ENCODE results near the gene LAMA1.
A peak's percentile ranks its signal among the peaks of the same experiment; 100 is the strongest.

LAMA1 gene

GRCh38 chr18:7047336-7047735, 70.3 kb downstream of the LAMA1 start:
- no peak for DNase-seq (ENCODE audit: low read depth)

DNA sequence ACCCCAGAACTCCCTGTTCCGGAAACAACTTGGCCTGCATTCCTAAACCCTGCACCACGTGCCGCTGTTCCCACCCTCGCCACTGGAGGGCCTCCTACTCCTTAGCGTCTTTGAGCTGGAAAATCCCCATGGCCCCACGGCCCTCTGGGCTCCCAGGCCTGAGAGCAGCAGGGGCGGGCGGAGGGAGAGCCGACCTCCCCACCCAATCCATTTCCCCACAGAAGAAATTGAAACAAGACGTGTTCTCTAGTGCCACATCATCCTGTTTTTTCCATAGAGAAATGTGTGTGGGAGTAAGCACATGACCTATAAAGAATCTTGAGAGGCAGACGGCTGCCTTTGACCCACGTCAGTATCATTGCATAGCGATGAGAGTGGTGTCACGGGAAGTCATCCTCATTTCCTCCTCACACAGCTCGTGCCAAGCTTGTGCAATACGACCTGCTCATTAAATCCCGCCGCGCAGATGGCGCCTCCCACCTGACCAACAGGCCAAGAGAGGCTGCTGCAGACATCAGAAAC, 79.2 kb downstream of the LAMA1 start:
- DNase-seq (ENCODE audit: low read depth): peak; percentile 100

GRCh38 chr18:7037470-7037869, 80.1 kb downstream of the LAMA1 start:
- DNase-seq (ENCODE audit: low read depth): no peak

GRCh38 chr18:7035807-7036206, 81.8 kb downstream of the LAMA1 start:
- DNase-seq (ENCODE audit: low read depth): no peak

DNA sequence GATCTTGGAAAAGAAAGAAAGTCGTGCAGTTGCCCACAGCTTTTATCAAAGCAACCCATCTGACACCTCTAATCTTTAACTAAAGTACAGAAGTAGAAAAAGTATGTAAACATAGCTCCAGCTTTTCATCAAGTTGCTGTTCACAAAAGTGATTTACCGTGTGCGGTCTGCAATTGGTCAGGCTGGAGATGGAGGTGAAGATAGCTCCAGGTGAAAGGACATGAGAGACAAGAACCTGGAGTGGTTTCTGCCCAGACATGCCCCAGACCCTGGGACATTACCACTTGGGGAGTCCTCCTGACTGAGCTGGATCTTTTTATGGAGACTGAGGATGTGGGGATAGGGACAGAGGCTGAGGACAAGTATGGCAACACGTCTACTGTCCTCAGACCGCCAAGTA, 82.7 kb downstream of the LAMA1 start:
- peak; percentile 45 for DNase-seq (ENCODE audit: low read depth)

GRCh38 chr18:7032537-7032936, 85.1 kb downstream of the LAMA1 start:
- DNase-seq (ENCODE audit: low read depth): no peak

- DNase-seq (ENCODE audit: low read depth): no peak
Observed at GRCh38 chr18:7028625-7029024, 89.0 kb downstream of the LAMA1 start.

GRCh38 chr18:7025194-7025593, 92.4 kb downstream of the LAMA1 start:
- no peak for DNase-seq (ENCODE audit: low read depth)

DNA sequence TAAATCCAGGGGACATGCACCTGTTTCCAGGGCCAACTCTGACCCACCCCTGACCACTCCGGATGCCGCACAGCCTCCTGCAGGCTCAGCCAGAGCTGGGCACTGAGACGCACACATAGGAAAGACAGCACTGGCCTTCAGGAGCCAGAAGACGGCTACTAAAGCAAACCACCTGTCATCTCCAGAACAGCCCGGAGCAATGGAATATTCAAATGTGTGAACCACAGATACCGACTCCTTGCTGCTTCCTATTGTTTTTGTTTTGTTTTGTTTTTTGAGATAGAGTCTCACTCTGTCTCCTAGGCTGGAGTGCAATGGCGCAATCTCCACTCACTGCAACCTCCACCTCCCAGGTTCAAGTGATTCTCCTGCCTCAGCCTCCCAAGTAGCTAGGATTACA, 94.0 kb downstream of the LAMA1 start:
- DNase-seq (ENCODE audit: low read depth): no peak

DNA sequence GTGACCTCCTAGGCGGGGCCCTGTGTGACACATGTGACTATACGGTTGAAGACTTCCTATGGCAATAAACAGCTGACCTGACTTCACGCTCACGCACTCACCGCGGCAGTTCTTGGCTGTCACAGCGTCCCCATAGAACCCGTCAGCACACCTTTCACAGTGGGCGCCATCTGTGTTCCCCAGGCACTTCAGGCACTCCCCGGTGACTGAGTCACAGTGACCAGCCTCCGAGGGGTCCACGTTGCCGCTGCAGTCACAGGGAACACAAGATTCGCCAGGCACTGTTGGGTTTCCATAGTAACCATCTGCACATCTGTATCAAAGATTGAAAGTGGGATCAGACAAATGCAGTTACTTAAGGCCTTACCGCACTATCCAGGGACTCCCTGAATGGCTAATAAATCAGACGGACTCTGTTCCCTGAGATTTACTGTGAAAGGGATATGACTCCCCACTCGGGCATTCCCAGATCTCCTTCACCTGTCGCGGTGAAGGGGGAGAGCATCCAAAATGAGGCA, 94.5 kb downstream of the LAMA1 start:
- DNase-seq (ENCODE audit: low read depth): no peak

GRCh38 chr18:7021994-7022840, 95.4 kb downstream of the LAMA1 start:
- peak; percentile 55 for DNase-seq (ENCODE audit: low read depth)

DNA sequence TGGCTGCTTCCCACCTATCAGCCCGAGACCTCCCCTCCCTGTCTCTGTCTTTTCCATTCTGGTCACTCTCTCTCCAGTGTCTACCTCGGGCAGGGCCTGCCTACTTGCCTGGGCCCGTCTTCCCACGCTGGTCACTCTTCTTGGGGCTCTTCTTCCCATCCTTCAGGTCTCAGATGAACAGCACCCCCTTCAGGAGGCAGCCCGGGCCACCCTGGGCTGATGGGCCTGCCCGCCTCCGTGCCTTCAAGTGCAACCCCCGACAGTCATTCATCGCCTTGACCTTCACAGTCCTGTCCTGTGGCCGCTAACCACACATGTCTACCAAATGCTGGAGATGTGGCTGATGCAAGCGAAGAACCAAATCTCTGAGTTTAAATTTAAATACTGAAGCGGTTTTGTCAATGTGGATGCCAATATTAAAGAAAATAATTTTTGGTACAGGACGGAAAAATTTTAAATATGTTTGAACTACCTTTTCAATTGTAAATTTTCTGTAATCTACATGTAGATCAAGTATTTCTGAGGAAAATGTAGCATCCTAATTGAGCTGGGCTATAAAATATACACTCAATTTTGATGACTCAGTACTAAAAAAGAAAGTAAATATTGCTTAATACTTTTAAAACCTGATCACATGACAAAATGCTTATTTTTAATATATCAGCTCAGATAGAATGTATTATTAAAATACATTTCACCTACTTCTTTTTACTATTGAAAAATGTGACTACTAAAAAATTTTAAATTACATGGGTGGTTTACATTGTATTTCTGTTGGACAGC, 96.4 kb downstream of the LAMA1 start:
- no peak for DNase-seq (ENCODE audit: low read depth)

DNA sequence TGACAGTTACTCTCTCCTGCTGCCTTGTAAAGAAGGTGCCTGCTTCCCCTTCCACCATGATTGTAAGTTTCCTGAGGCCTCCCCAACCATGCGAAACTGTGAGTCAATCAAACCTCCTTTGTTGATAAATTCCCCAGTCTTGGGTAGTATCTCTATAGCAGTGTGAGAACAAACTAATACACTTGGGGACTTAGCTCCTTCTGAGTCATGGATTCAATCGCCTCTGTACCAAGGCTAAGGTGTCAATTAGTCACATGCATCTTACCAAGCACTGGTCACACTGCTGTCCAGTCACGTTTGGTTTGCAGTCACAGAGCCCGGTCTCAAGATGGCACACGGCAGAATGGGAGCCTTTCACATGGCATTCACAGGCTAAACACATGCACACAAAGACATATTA, 100.6 kb downstream of the LAMA1 start:
- DNase-seq (ENCODE audit: low read depth): no peak

DNA sequence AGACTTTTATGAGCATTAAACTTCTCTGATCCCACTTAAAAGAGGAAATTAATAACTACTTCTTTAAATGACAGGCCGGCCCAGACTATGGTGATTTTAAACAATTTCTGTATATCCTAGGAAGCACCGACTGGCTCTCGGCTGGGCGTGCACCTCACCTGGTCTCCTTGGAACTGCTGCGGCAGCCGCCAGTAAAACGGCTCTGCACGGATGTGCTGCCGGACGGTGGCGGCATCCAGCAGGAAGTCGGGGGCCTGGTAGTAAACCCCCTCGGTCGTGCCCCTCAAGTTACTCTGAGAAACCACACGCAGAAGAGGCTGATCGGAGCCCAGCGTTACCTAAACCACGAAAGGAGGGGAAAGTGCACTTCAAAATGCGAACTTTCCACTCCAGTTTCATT, 106.5 kb downstream of the LAMA1 start:
- no peak for DNase-seq (ENCODE audit: low read depth)

GRCh38 chr18:7004009-7004408, 113.6 kb downstream of the LAMA1 start:
- DNase-seq (ENCODE audit: low read depth): no peak

- no peak for DNase-seq (ENCODE audit: low read depth)
Observed at GRCh38 chr18:7002107-7002506, 115.5 kb downstream of the LAMA1 start.

DNA sequence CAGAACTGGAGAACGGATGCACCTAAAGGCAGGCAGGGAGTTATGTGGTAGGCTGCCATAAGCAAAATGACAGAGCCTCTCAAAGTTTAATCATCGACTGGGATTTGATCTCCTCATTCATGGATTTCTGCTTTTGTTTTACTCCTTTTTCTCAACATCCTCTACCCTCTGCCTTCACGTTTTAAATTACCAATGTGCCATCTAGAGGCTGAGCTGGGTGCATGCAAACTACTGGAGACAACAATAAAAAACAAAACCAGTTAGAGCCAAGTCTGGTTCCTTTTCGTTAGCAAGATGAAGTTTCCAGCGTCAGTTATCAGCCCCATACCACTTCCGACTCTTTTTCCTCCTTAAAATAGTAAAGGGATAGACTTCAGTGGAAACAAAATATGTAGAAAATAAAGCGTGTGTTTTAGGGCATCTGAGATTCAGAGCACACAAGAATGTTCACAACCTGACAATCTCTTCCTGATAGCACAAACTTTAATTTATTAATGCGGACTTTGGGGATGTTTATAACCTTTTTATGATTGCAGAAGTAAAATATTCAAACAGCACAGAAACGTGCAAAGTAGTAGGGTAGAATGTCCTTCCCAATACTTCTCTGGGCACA, 117.0 kb downstream of the LAMA1 start:
- peak; percentile 26 for DNase-seq (ENCODE audit: low read depth)

- peak; percentile 41 for DNase-seq (ENCODE audit: low read depth)
Observed at GRCh38 chr18:6997808-6998207, 119.8 kb downstream of the LAMA1 start.

DNA sequence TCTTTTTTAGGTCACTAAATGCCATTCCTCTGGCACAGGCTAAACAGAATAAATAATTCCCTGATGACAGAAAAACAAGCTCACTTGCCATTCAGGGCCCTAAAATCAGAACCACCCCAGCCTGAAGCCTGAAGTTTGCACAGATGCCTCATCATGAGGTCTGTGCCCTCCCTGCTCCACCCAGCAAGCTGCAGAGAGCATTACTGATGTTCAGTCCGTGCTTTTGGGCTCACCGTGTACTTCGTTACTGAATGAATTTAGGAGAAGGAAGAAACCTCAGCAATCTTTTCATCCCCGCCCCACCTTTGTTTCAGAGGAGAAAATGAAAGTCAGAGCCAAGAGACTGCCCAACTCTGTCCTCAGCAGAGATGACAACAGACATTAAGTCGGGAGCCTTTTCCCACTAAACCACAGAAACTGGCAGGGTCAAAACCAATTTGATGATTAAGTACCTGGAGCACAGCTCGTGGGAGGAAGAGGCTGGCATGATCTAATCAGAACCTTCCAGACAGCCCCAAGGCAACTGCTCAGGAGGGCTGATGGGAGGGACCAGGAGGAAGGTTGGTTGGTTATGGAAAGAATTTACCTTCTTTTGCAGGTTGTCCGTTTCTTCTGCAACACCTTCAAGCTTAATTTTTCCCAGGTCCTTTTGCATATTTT, 122.7 kb downstream of the LAMA1 start:
- peak; percentile 21 for DNase-seq (ENCODE audit: low read depth)

DNA sequence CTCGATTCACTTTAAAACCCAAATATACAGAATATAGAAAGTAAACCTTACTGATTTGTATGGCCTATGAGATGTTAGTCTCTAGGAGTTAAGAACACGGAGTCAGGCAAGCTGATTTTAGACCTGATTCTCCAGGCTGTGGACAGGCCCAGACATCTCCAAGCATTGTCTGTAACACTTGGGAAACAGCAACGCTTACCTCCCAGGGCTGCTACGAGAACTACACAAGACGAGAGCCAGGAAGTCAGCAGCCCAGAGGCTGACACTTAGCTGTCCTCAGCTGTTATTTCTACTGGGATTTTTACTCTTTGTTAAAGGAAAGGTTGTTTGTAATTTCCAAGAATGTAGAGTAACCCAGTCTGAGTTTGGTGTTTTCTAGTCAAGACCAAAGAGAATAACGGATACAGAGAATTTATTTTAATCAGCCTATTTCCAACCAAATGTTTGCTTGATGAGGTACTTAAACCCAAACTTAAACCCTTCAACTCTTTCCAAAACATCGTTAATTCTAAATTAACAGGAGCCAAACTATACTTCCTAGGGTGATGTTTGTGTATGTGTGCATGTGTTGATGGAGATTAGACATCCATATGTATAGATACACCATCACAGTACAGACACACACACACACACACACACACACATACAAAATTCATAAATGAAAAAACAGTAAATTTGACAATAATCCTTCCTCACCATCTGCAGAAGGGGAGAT, 123.4 kb downstream of the LAMA1 start:
- no peak for DNase-seq (ENCODE audit: low read depth)

DNA sequence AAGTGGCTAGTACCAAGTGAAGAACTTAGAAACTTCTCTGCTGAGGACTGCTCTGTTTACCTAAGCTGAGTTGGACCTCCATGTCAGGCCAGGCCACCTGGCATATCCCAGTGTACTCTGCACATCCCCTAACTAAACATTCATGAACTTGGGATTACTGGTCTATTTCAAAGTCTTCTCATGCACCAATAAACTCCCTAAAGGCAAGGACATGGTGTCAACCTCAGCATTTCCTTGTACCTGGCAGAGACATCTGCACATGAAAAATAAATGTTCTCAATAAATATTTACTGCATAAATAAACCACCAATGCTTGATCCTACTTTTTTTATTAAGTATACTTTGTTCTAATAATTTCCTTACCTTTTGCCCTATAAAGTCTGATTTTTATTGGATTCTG, 124.8 kb downstream of the LAMA1 start:
- no peak for DNase-seq (ENCODE audit: low read depth)
